K562 (cell line): ENCODE results near the gene ARL5C. TPM values are rescaled to one million over a fixed set of nuclear protein-coding genes. Genes with fewer than 3 reads are reported as not detected.

Experiments used
- ATAC-seq: fragments of 200-7000 bp; cut with Tn5 transposase; 3 replicates; pipeline ENCODE4 v1.9.1; 2020; ENCODE audit warnings: moderate library complexity
- BruUV-seq: library from RNA; stranded (reverse); fragments of 400-500 nt; replicated peaks from 2 replicates; lab custom pipeline; 2021; lab: Mats Ljungman, UMichigan
- CTCF ChIA-PET: fragments of 300-600 bp; formaldehyde crosslinking; extraction: SDS; loops from one replicate; lab custom pipeline; 2021; ENCODE audit warnings: low intra/inter-chr PET ratio; lab: Yijun Ruan, JAX
- POLR2A ChIA-PET: fragments of 300-600, 350-650 bp; sonication (Branson Sonifier 250); formaldehyde crosslinking; extraction: SDS; loops from one replicate; lab custom pipeline; 2021; ENCODE audit warnings: antibody characterized with exemption, inconsistent platforms; lab: Yijun Ruan, JAX
- DNase-seq, 4 experiments: peaks; one replicate each; pipeline versions ENCODE4 v3.0.0 to v3.0.0-alpha.2; 2011 to 2018; ENCODE audit warnings: low spot score in 3 of 4, mixed read lengths in 3 of 4; ENCODE audit errors: extremely low read depth in 1 of 4
- FAIRE-seq: peaks from 2 replicates; lab custom pipeline; 2011; peaks lifted over from hg19 to GRCh38; lab: Jason Lieb, UNC
- H2AFZ ChIP-seq: 2 replicates; pipeline ENCODE4 v1.6.0; 2011; ENCODE audit warnings: low read depth, low read length, control low read depth, inconsistent platforms
- H3K27ac ChIP-seq: fragments of 200-600 bp; 3 replicates; pipeline ENCODE4 v1.8.0; 2011; ENCODE audit warnings: low read depth, mild to moderate bottlenecking, control low read depth, inconsistent platforms, low read length, moderate library complexity, mixed read lengths; ENCODE audit errors: extremely low read depth
- H3K27me3 ChIP-seq, 2 experiments: fragments of 300-600 bp in 1 of 2; 2 replicates in 1 of 2; 3 replicates in 1 of 2; pipeline versions ENCODE4 v1.6.0 to v1.8.0; 2011; ENCODE audit warnings: inconsistent platforms in 2 of 2, low read length in 2 of 2, mild to moderate bottlenecking in 1 of 2, mixed read lengths in 1 of 2, moderate library complexity in 1 of 2; ENCODE audit not compliant: control insufficient read depth in 2 of 2, insufficient read depth in 2 of 2
- H3K36me3 ChIP-seq: fragments of 300-600 bp; 3 replicates; pipeline ENCODE4 v1.8.0; 2011; ENCODE audit warnings: mild to moderate bottlenecking, low read length, inconsistent platforms; ENCODE audit not compliant: control insufficient read depth, insufficient read depth
- H3K4me1 ChIP-seq, 2 experiments: fragments of 200-600 bp in 1 of 2; replicated peaks in 1 of 2; 2 replicates in 1 of 2; 3 replicates in 1 of 2; pipeline versions ENCODE4 v1.5.1 to v1.8.0; 2011; ENCODE audit warnings: inconsistent platforms in 2 of 2, low read length in 2 of 2, mild to moderate bottlenecking in 1 of 2, mixed read lengths in 1 of 2, moderate library complexity in 1 of 2; ENCODE audit not compliant: control insufficient read depth in 2 of 2, insufficient read depth in 2 of 2
- H3K4me2 ChIP-seq: 2 replicates; pipeline ENCODE4 v1.6.1; 2011; ENCODE audit warnings: low read length, control low read depth, inconsistent platforms, mixed read lengths; ENCODE audit not compliant: insufficient read depth
- H3K4me3 ChIP-seq: fragments of 200-600 bp; sonication (generic), shearing (Covaris generic); 2 replicates; pipeline ENCODE4 v1.5.1; 2016; ENCODE audit warnings: control low read depth, inconsistent platforms
- H3K79me2 ChIP-seq: fragments of 200-600 bp; 3 replicates; pipeline ENCODE4 v1.8.0; 2011; ENCODE audit warnings: low read length, inconsistent platforms; ENCODE audit not compliant: control insufficient read depth, insufficient read depth
- H3K9ac ChIP-seq, 2 experiments: 2 replicates each; pipeline versions ENCODE4 v1.6.0 to v1.6.1; 2011; ENCODE audit warnings: low read depth in 2 of 2, low read length in 2 of 2, control low read depth in 1 of 2, inconsistent platforms in 1 of 2, mild to moderate bottlenecking in 1 of 2, mixed read lengths in 1 of 2; ENCODE audit not compliant: insufficient read depth in 1 of 2
- H3K9me1 ChIP-seq: one replicate; pipeline ENCODE4 v1.6.0; 2011; ENCODE audit warnings: inconsistent platforms, mild to moderate bottlenecking, low read length, moderate library complexity; ENCODE audit not compliant: control insufficient read depth, insufficient read depth
- H3K9me3 ChIP-seq: replicated peaks from 2 replicates; pipeline ENCODE4 v1.5.1; 2011; ENCODE audit warnings: low read depth, low read length, inconsistent platforms; ENCODE audit not compliant: control insufficient read depth, insufficient read depth
- H4K20me1 ChIP-seq: replicated peaks from 2 replicates; pipeline ENCODE4 v1.6.1; 2011; ENCODE audit warnings: low read length, inconsistent platforms, mixed read lengths; ENCODE audit not compliant: control insufficient read depth, insufficient read depth
- ATF2 ChIP-seq: sonication (generic); formaldehyde crosslinking; IDR thresholded peaks from 2 replicates; pipeline ENCODE4 v1.8.1; 2022; ENCODE audit warnings: missing genetic modification reagents
- FOXK1 ChIP-seq: sonication (generic); formaldehyde crosslinking; IDR thresholded peaks from 2 replicates; pipeline ENCODE4 v1.8.0; 2022; ENCODE audit warnings: missing genetic modification reagents, mild to moderate bottlenecking, borderline replicate concordance
- FOXP4 ChIP-seq: sonication (generic); formaldehyde crosslinking; IDR thresholded peaks from 2 replicates; pipeline ENCODE4 v1.8.0; 2022; ENCODE audit warnings: mild to moderate bottlenecking, missing genetic modification reagents, borderline replicate concordance
- ZNF436 ChIP-seq: fragments of 250-450, 450-650 bp; sonication (Bioruptor Pico); formaldehyde crosslinking; IDR thresholded peaks from 2 replicates; pipeline ENCODE4 v1.7.0; 2020; ENCODE audit warnings: mild to moderate bottlenecking
- ZNF778 ChIP-seq: fragments of 450-650 bp; formaldehyde crosslinking; IDR thresholded peaks from 2 replicates; pipeline ENCODE4 v1.4.0; 2020; ENCODE audit warnings: mild to moderate bottlenecking, moderate library complexity
- WGBS: fragments of 100-300 bp; shearing (Covaris generic); methylation state at CpG from one replicate; pipeline ENCODE4 v1.1.6; 2016; ENCODE audit warnings: low coverage, mixed read lengths; ENCODE audit not compliant: insufficient coverage; ENCODE audit errors: missing lambda C conversion rate; 5-methylcytosine and 5-hydroxymethylcytosine counted together
- in situ Hi-C: fragments of 300-500 bp; cut with MboI; formaldehyde crosslinking; loops from 4 replicates; pipeline ENCODE4 v1.15.0; 2018; ENCODE audit warnings: inconsistent platforms, mixed read lengths
- intact Hi-C: fragments of 100-400 bp; cut with micrococcal nuclease; formaldehyde crosslinking; loops from 2 replicates; pipeline ENCODE4 v1.14.2; 2022
- polyA plus RNA-seq, 8 experiments: library from polyadenylated mRNA; depleted of rRNA in 4 of 8; stranded (reverse) in 5 of 8; unstranded in 3 of 8; fragments of >200 nt; fragmentation: Nextera tagmentation in 2 of 8; fragmentation: Illumina TruSeq in 1 of 8; extraction: Ambion mirVana in 2 of 8; extraction: Trizol in 1 of 8; gene quantifications; 2 replicates each; pipeline versions ENCODE4 v1.2.1 to v1.2.3, GENCODE V29; 2011 to 2014; ENCODE audit warnings: inconsistent platforms in 1 of 8, missing spikeins in 1 of 8
- total RNA-seq, 7 experiments: library from RNA; depleted of rRNA in 6 of 7; stranded (reverse); fragments of >200 nt in 6 of 7; fragmentation: Illumina TruSeq in 2 of 7; extraction: Trizol in 2 of 7; gene quantifications; 2 replicates each; pipeline versions ENCODE4 v1.2.1 to v1.2.3, GENCODE V29; 2011 to 2021; ENCODE audit warnings: low replicate concordance in 1 of 7
- TF ChIP-seq, protein P1 (sequence below): fragments of 250-450 bp; sonication (Bioruptor Pico); IDR thresholded peaks from 2 replicates; pipeline ENCODE4 v1.4.0; 2020; ENCODE audit warnings: mild to moderate bottlenecking
- TF ChIP-seq, protein P2 (sequence below): sonication (generic); formaldehyde crosslinking; IDR thresholded peaks from 2 replicates; pipeline ENCODE4 v1.8.1; 2023; ENCODE audit warnings: missing genetic modification reagents, mild to moderate bottlenecking, borderline replicate concordance

Gene ARL5C
- total and polyA plus RNA-seq, 9 of the 15 experiments (the other 6 are each of a cell fraction or from before 2014, with no cell fraction given), result not detected

- DNase-seq, result no peak
- POLR2A ChIA-PET, result no interaction called here
Measured at GRCh38 chr17:39143552-39144093, 22.3 kb downstream of the ARL5C start.

More at GRCh38 chr17:39143552-39144093, 22.3 kb downstream of the ARL5C start:
- no peak overlapping the region for H3K4me2 ChIP-seq
- no peaks in the 10 kb centered on the region for H3K36me3 ChIP-seq
- FAIRE-seq (no peak), ATAC-seq (no peak)
- no peak overlapping the region for H3K4me3 ChIP-seq
- H4K20me1 ChIP-seq, result no peaks in the 10 kb centered on the region
- intact Hi-C loops (no loop called here), in situ Hi-C loops (no loop called here)
- H3K9me3 ChIP-seq, result no peaks in the 10 kb centered on the region
- no peak overlapping the region for H3K9ac ChIP-seq
- no peak overlapping the region for H3K27ac ChIP-seq
- no peaks in the 10 kb centered on the region for H3K9me1 ChIP-seq
- H3K79me2 ChIP-seq, result no peaks in the 10 kb centered on the region
- WGBS, result 27% methylated on average over 6 of the region's 7 CpGs
- H3K4me1 ChIP-seq, result peaks cover 0 to 8% of the 10 kb centered on the region in 2 experiments; a peak in 1 of 5 replicates
- CTCF ChIA-PET, result no interaction called here
- TF ChIP-seq, protein P1, sequence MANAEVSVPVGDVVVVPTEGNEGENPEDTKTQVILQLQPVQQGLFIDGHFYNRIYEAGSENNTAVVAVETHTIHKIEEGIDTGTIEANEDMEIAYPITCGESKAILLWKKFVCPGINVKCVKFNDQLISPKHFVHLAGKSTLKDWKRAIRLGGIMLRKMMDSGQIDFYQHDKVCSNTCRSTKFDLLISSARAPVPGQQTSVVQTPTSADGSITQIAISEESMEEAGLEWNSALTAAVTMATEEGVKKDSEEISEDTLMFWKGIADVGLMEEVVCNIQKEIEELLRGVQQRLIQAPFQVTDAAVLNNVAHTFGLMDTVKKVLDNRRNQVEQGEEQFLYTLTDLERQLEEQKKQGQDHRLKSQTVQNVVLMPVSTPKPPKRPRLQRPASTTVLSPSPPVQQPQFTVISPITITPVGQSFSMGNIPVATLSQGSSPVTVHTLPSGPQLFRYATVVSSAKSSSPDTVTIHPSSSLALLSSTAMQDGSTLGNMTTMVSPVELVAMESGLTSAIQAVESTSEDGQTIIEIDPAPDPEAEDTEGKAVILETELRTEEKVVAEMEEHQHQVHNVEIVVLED, result no peak
- no peak for TF ChIP-seq ZNF778 (CRISPR knock-in tag)
- no peak for TF ChIP-seq FOXP4 (CRISPR knock-in tag)
- TF ChIP-seq FOXK1, result no peak
- TF ChIP-seq, protein P2, sequence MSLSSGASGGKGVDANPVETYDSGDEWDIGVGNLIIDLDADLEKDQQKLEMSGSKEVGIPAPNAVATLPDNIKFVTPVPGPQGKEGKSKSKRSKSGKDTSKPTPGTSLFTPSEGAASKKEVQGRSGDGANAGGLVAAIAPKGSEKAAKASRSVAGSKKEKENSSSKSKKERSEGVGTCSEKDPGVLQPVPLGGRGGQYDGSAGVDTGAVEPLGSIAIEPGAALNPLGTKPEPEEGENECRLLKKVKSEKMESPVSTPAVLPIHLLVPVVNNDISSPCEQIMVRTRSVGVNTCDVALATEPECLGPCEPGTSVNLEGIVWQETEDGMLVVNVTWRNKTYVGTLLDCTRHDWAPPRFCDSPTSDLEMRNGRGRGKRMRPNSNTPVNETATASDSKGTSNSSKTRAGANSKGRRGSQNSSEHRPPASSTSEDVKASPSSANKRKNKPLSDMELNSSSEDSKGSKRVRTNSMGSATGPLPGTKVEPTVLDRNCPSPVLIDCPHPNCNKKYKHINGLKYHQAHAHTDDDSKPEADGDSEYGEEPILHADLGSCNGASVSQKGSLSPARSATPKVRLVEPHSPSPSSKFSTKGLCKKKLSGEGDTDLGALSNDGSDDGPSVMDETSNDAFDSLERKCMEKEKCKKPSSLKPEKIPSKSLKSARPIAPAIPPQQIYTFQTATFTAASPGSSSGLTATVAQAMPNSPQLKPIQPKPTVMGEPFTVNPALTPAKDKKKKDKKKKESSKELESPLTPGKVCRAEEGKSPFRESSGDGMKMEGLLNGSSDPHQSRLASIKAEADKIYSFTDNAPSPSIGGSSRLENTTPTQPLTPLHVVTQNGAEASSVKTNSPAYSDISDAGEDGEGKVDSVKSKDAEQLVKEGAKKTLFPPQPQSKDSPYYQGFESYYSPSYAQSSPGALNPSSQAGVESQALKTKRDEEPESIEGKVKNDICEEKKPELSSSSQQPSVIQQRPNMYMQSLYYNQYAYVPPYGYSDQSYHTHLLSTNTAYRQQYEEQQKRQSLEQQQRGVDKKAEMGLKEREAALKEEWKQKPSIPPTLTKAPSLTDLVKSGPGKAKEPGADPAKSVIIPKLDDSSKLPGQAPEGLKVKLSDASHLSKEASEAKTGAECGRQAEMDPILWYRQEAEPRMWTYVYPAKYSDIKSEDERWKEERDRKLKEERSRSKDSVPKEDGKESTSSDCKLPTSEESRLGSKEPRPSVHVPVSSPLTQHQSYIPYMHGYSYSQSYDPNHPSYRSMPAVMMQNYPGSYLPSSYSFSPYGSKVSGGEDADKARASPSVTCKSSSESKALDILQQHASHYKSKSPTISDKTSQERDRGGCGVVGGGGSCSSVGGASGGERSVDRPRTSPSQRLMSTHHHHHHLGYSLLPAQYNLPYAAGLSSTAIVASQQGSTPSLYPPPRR (CRISPR knock-in tag), result no peak
- no peak for TF ChIP-seq ATF2 (CRISPR knock-in tag)
- TF ChIP-seq ZNF436 (CRISPR knock-in tag), result no peak
- BruUV-seq, result no TSS peak
- peaks cover 6 to 46% of the 10 kb centered on the region in 2 experiments; a peak in 3 of 5 replicates for H3K27me3 ChIP-seq
- H2AFZ ChIP-seq, result no peak overlapping the region
